Posterior vena cava (tissue), 2 donors: Measurements from ENCODE around the gene SPDYE18. TPM values are rescaled to one million over a fixed set of nuclear protein-coding genes. Genes with fewer than 3 reads are reported as not detected.
A peak's percentile ranks its signal among the peaks of the same experiment; 100 is the strongest.
"Not testable (repeated sequence)": the region's sequence is repeated elsewhere in the genome, so short reads cannot be mapped to it uniquely, and the experiment has no call there.

ENCODE experiments used
- DNase-seq: peaks from one replicate; pipeline ENCODE4 v3.0.0-alpha.2; 2020; ENCODE audit warnings: low spot score
- intact Hi-C, 2 donors: fragments of 100-400 bp; cut with DNase I; formaldehyde crosslinking; loops; one replicate each; pipeline versions ENCODE4 v1.14.1 to v1.14.2; 2022 to 2023
- total RNA-seq, 2 donors: library from RNA; stranded (reverse); fragmentation: NEBNext Ultra II Directional; extraction: Animal tissue kit (Norgen Biotek cat#: 25700); gene quantifications; one replicate each; pipeline ENCODE4 v1.2.1, GENCODE V29; 2021
- donor health status: DM: yes; HTN: yes; CAD: no.
- donor health status: DM: yes; HTN: yes; CAD: no.

Gene SPDYE18
- total RNA-seq, 2 donors from 2014 or later: 0.24 TPM; not detected in 1

- intact Hi-C loops, DNase-seq: not testable (repeated sequence)
Observed at GRCh38 chr7:77010074-77010680, 52.2 kb downstream of the SPDYE18 start.

GRCh38 chr7:77008000-77008399 is 54.4 kb downstream of the SPDYE18 start:
- peak; percentile 97 for DNase-seq
- intact Hi-C loops: not testable (repeated sequence)

- DNase-seq: not testable (repeated sequence)
Observed at GRCh38 chr7:77006127-77007110, 55.9 kb downstream of the SPDYE18 start.

GRCh38 chr7:77005461-77006057 is 56.8 kb downstream of the SPDYE18 start:
- intact Hi-C loops, DNase-seq: not testable (repeated sequence)

More at GRCh38 chr7:77006127-77007110, 55.9 kb downstream of the SPDYE18 start:
- intact Hi-C loops: not testable (repeated sequence)

GRCh38 chr7:77004151-77004550 is 58.2 kb downstream of the SPDYE18 start:
- DNase-seq, intact Hi-C loops: not testable (repeated sequence)

GRCh38 chr7:77003241-77003640 is 59.1 kb downstream of the SPDYE18 start:
- intact Hi-C loops: not testable (repeated sequence)
- peak; percentile 71 for DNase-seq

GRCh38 chr7:77002678-77003233 is 59.6 kb downstream of the SPDYE18 start:
- intact Hi-C loops: not testable (repeated sequence)
- peak; percentile 75 for DNase-seq

- intact Hi-C loops: not testable (repeated sequence)
- peak; percentile 78 for DNase-seq
Observed at GRCh38 chr7:77002104-77002503, 60.3 kb downstream of the SPDYE18 start.

Other genes starting within 250 kb of the SPDYE18 start
- gene SPDYE17, start 30.2 kb downstream of the SPDYE18 start, total RNA-seq: not detected
- 10 to 100 TPM; 12.7 to 12.9 TPM for gene CCDC146, start 60.1 kb upstream of the SPDYE18 start, total RNA-seq
- 10 to 100 TPM; 31.9 to 72.6 TPM for gene FGL2, start 137.3 kb upstream of the SPDYE18 start, total RNA-seq